GM19240 (cell line): ENCODE results near the gene SLC2A9.

ENCODE experiments used
- DNase-seq: peaks from one replicate; pipeline ENCODE4 v3.0.0; 2011; ENCODE audit warnings: low spot score; ENCODE audit not compliant: insufficient read length

Gene SLC2A9

DNA sequence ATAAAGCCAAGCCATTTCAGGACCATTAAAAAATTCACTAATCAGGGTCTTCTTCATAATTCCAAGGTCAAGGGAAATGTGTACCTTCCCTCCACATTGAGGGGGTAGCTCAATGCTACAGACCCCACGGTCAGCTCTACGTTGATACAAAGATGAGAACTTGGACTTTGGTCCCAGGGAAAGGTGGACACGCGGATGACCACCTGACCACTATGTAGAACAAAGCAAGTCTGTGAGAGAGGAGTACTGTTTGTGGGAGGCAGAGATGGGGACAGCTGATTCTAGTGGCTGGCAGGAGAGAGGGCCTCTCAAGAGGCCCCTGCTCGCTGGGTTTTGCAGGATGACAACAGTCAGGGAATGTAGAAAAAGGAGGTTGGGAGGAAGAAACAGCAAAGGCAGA is 58.0 kb downstream of the SLC2A9 start:
- DNase-seq: no peak

DNA sequence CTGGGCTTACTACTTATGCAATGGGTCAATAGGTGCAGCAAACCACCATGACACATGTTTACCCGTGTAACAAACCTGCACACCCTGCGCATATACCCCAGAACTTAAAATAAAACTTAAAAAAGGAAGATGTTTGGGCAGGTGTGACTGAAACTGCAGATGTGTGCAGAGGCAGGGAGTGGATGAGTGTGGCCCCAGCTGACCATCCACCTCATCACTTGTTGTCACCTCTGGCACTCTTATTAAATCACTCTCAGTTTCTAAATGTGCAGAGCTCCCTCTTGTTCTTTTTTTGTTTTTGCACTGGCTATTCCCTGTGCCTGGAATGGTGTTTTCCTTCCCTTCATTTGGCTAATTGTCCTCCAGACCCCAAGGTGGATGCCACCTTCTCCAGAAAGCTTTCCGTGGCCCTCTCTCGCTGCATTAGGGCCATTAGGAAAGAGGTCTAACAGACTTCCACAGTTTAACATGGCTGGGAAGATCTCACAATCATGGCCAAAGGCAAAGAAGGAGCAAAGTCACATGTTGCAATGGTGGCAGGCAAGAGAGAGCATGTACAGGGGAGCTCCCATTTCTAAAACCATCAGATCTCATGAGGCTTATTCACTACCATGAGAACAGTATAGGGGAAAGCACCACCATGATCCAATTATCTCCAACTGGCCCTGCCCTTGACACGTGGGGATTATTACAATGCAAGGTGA is 58.5 kb downstream of the SLC2A9 start:
- no peak for DNase-seq

DNA sequence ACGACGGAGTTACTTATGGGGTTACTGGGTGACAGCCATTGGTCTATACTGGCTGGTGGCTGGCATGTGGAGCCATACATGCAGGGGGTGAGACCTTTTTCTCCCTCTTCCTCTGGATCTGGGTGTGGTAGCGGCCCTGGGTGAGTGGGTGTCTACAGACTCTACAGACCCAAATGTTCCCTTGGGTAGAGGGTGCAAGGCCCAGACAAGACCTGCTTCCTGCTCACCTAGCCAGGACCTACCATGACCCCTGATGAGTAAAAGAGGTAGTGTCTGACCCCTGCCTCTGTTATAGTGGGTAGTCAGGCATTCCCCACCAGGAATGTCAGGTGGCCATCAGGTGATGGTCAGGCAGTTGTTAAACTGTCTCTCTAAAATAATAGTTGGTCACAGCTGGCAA is 66.8 kb downstream of the SLC2A9 start:
- DNase-seq: no peak

DNA sequence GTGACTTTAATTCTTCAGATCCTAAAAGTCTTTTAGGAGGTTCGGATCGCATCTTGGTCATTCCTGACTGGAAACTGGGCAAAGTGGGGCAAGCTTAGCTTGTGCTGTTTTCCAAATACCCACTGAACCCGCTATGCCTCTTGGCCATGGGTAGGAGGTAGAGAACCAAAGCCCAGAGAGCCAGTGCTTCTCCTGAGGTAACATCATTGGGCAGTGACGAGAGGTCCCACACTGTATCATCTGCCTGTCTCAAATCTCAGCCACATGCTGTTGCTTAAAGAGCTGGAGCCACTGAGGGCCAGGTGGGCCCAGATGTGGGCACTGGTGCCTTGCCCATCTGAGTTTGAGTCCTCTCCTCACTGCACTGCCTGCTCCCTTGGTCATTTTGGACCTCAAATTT is 68.2 kb downstream of the SLC2A9 start:
- DNase-seq: no peak

DNA sequence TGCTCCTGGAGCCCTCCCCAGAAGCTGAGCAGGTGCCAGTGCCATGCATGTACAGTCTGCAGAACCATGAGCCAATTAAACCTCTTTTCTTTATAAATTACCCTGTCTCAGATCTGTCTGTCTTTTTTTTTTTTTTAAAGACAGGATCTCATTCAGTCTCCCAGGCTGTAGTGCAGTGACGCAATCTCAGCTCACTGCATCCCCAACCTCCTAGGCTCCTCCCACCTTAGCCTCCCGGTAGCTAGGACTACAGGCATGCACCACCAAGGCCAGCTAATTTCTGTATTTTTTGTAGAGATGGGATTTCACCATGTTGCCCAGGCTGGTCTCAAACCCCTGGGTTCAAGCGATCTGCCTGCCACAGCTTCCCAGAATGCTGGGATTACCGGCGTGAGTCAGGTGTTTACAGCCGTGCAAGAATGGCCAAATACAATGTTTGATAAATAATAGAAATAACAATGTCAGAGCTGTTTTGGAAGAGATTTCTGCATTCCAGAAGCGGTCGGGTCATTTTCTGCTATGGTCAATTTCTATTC is 68.8 kb downstream of the SLC2A9 start:
- no peak for DNase-seq

DNA sequence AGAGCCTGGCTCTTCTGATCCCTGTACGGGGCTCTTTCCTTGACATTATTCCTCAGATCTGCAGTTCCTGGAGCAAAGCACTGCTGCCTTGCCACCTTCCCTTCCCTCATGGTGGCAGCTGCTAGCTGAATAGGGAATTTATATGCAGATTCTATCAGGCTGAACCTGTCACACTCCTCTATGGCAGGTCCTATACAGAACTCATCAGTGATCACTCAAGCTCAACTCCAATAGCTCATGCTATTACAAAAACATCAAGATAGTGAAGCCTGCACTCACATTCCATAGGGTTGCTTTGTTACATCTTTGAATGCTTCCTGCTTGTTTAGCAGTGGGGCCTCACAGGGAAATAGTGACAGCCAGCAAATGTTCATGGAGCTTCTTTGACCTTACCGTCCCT is 71.7 kb downstream of the SLC2A9 start:
- no peak for DNase-seq

DNA sequence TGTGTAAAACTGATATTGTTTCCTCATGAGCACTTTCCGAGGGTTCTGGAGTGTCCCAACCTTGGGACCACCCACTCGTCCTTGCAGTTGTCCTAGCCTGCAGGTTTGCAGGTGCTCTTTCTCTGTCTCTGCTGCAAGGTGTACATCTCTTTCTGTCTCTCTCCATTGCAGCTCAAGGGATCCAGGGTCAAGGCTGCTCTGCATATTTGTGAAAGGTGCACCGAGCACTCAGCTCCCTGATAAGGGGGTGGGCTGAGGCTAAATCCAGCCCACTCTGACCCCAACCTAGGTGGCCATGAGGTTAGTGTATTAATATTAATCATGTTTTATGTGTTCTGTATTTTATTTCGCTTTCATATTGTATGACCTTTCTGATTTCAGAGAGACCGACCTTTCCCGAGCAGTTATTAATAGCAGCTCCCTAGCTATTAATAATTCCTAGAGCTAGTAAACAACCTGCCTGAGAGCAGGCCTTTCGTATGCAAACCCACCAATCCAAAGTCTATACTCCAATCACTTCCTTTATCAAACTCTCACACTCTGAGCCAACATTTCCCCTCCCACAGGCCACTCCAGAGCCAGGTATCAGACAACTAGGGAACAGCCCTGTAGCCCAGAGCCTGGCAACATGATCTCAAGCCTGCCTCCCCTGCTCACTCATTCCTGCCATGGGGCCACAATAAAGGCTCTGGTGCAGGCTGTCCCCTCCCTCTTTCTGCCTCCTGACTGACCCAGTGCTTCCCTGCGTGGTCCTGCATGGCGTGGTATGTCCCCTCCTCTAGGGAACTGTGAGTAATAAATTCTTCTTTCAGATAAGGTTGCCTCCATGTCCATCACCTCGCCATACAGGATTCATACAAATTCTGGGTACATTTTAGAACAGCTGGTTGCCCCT is 73.9 kb downstream of the SLC2A9 start:
- no peak for DNase-seq

DNA sequence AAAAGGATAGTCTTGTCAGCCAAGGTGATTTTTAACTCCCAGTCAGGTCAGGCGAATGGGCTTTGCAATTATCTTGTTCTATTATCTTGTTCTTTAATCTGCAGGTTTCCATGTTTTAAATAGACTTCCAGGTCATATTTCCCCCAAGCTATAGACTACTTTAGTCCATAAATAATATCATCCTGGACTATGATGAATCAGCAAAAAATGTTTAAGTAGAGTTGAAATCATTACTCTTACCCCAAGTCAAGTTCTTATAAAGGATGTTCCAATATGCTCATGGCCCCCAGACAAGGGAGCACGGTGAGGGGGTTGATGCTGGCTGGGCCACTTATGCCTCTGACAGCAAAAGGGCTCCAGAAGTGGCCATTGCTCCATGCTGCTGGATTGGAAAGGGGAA is 75.1 kb downstream of the SLC2A9 start:
- DNase-seq: no peak

DNA sequence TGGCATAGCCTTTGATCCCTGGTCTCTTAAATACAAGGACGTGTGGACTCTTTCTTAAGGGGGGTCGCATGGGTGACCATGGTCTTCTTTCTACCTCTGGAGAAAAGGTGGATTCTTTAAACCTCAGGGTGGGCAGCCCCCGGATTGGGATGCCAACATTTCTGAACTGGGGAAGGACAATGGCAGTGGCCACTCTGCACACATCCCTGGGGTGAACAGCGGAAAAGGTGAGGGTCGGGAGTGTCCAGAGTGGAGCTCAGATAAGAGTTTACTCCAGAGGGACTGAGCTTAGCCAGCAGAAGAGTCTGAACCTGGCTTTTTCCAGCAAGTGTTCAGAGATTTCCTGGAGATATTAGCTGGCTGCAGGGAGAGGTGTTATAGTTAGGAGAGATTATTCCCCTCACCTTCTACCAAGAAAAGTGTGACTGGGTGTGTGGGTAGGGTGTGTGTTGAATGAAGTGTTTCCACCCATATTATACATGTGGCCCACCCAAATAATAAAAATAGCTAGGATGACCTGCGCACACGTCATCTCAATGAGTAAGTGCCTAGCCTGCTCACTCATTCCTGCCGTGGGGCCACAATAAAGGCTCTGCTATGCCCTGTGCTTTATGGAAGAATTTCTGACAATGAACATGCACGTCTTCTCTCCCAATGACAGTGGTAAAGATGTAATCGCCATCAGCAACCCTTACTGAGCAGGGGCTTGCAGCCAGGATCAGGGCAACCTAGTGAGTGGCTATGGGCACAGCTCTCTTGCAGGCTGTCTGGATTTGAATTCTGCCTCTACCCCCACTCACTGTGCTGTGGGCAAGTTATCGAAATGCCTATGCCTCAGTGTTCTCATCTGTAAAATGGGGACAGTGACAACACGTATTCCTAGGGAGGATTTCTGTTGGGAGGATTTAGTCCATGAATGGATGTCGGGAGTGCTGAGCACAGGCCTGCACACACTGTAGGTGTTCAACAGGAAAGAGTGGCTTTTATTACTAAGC is 76.6 kb downstream of the SLC2A9 start:
- no peak for DNase-seq

DNA sequence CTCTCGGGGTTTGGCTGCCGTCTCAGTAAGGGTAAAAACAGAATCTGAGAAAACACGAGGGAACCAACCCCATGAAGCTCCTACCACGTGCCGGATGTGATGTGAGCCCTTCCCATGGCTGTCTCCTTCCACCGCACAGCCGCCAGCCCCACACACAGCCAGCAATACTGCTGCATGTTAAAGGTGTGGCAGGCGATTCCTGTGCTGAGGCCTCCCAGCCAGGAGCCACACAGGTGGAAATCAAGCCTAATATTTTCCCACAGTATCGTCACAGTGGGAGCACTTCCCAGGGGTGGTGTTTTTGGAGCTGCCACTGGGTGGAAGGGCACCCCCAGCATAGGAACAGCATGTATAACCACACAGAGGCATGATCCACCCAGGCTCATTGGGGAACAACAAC is 77.5 kb downstream of the SLC2A9 start:
- DNase-seq: no peak

DNA sequence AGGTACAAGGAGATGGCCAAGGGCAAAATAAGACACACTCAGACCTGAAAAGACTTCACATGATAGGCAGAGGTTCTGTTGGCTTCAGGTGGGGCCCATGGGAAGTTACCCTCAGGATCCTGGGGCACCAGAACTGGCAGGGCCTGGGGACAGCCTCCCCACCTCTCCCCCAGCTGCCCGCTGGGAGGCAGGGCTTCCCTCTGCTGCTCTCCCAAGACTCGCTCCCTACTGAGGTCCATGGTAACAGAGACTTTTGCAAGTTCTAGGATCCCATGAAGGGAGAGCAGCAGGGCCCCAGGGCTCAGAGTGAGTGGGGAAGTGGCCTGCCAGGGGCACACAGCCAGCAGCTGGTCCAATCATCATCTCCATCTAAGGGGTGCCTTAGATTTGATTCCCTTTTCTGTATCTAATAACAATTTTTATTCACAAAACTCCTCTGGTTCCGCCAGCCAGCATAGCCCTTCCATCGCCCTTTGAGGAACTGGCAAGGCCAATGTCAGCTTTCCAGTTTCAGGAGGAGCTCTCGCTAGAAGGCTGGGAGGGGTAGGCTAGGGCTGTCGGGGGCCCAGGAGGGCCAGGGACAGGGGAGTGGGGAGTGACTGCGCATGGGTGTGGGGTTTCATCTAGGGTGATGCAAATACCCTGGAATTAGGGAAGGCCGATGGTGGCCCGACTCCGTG is 78.2 kb downstream of the SLC2A9 start:
- no peak for DNase-seq

DNA sequence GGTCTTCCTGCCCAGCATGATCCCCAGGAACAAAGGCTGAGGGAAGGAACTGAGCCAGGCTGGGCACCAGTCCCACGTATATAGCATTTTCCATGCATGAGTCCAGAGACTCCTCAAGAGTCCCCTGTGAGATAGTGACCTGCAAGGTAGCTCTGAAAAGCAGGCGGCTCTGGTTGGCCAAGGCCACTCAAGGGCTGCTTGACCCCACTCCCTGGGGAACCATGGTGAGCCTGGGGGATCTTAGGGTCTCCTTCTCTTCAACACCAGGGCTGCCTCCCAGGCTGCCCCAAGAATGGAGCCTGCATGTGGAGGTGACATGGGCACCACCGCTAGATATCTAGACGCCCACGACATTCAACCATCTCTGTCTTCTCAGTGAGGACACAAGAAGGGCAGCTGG is 79.2 kb downstream of the SLC2A9 start:
- no peak for DNase-seq

DNA sequence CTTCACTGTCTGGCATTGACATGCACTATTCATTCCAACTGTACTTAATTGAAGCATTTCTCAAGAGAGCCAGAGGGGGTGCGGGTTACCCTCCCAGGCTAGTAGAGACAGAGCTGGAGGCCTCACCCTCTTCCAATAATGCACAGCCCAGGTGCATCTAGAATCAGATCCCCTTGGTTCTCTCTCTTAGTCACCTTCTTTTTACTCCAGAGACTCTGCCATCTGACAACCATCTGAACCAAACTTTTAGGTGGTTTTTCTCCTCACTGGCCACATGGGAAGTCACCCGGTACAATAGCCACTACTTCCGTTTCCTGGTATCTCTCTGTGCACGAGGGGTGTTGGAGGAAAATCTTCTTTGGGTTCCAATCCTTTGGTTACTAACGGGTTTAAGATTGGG is 81.3 kb downstream of the SLC2A9 start:
- DNase-seq: no peak

DNA sequence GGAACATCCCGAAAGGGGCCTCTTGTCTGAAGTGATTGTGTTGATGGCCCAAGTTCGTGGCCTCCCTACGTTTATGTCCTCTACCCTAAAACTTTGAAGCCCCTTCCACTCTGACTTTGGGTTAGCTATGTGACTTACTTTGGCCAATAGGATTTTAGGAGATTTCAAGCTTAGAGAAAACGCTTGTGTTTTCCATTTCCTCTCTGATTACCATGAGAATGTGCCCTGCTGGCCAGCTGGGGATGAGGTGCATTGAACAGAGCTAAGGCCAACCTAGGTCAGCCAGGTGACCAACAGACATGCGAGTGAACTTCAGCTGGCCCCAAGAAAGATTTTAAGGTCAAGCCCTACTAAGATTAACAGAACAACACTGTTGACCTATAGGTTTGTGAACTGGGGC is 82.4 kb downstream of the SLC2A9 start:
- DNase-seq: no peak

DNA sequence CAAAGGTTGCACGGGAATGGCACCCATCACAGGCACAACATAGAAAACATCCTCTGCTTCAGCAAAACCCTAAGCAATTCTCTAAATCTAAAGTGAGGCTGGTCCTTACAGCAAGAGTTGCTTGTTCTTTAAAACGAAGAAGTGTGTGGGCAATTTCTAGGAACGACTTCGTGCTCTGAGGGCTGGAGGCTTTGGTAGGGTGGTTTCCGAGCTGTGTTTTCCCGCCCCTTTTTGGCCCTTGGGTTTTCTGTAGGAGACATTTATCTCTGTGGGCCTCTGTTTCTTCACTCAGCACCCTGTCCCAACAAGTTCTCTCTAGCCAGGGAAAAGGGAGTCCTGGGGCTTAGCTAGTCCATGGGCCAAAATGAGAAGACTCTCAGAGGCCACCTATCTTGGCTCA is 84.2 kb downstream of the SLC2A9 start:
- DNase-seq: no peak

DNA sequence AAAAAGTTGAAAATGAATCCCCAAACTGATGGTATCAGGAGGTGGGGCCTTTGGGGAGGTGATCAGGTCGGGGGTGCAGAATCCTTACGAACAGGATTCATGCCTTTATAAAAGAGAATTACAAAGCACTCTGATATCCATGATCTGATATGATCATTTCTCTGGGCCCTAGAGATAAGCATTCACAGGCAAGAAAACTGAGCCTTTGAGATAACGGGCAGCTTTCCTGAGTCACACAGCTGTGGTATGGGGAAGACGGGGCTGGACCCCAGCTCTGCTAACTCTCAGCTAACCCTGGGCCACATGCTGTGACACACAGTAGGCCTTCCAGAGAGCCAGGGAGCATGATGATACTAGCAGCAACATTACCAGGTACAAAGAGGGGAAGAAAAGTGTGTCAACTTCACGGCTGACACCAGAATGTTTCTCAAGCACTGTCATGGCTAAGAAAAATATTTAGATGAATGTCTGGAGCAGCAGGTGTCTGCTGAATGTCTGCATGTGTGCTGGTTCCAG is 85.1 kb downstream of the SLC2A9 start:
- DNase-seq: no peak

DNA sequence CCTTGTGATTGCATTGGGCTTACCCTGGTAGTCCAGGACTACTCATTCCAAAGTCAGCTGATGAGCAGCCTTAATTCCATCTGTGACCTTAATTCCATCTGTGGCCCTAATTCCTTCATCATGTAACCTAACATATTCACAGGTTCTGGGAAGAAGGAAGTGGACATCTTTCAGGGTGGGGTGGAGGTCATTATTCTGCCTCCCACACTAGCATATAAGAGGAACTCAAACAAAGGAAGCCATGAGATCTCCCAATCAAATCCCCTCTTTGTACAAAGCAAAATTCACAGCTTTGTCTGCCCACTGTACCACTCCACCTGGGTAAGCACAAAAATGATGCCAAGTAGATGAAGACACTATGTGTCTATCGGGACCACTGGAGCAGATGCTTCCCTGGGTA is 87.3 kb downstream of the SLC2A9 start:
- no peak for DNase-seq

DNA sequence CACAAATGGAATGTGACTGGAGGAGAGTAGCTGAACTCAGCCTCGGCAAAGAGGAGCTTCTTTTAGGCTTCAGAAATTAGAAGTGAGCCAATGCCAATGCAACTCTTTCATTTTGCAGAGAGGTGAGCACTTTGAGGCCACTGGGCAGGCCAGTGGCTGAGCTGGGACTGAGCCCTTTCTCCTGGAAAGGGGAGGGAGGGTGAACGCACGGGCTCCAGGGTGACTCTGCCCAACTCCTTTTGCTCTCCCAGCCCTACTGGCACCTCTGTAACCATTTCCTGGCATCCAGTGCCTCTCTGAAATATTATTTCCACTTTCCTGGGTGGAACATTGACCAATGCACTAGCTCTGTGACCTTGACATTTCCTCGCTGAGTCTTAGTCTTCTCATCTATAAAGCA is 88.1 kb downstream of the SLC2A9 start:
- DNase-seq: no peak

DNA sequence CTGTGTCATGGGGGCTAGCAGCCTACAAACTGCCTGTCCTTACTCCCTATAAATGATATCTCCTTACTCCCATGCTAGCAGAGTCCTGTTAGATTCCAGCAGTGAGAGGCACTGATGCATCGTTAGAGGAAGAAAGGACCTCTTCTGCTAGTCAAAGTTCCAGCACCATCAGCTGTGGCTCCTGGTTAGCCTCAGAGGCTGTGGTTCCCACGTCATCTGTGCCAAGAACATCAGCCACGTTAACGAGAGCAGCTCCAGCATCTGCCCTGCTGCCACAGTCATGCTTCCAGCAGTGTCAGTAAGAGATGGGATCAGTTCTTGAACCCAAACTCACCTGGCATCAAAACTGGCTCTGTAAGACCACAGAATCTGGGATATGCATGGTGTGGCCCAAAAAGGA is 88.5 kb downstream of the SLC2A9 start:
- no peak for DNase-seq

DNA sequence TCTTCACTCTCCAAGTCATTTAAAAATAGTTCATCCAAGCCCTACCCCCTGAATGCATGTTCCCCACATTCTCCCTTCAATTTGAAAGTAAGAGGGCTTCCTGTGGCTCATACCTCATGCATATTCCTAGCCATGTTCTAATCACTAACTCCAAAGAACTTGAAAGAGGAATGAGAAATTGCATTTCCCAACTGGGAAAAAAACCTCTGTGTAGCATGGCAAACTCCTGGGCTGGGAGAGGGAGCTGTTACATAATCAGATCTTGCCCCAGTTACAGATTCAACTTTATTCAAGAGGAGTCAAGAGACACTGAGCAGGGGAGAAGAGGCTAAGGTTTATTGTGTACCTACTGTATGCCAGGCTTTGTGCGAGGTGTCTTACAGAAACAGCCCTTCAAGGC is 90.2 kb downstream of the SLC2A9 start:
- no peak for DNase-seq

DNA sequence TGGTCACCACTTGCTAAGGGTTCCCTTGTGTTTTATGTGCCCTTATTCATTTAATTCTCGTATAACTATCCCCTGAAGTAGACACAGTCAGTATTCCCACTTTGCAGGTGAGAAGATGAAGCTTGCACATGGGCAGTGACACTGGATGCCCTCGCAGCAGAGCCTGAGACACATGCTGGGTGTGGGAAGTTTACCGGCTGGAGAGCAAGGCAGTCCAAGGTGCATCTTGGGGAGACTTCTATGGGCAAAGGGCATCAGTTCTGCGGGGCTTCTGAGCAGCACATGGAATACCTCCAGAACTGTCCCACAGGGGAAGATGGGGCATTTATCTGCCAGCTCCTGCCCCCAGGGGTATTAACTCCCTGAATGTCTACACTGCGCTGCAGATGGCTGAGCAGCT is 92.2 kb downstream of the SLC2A9 start:
- no peak for DNase-seq
